AG04450 (cell line): ENCODE results near the gene HIVEP2. TPM values are rescaled to one million over a fixed set of nuclear protein-coding genes. Genes with fewer than 3 reads are reported as not detected.

Source experiments
- CTCF ChIA-PET: fragments of 300-600, 350-600 bp; formaldehyde crosslinking; extraction: SDS; loops from one replicate; lab custom pipeline; 2022; ENCODE audit warnings: antibody characterized with exemption, inconsistent platforms; lab: Charles Lee
- POLR2A ChIA-PET: fragments of 350-600 bp; formaldehyde crosslinking; extraction: SDS; loops from one replicate; lab custom pipeline; 2021; ENCODE audit warnings: antibody characterized with exemption, inconsistent platforms; lab: Yijun Ruan, JAX
- DNase-seq: peaks from one replicate; pipeline ENCODE4 v3.0.0-alpha.2; 2011; ENCODE audit warnings: low read depth, low spot score
- H3K27ac ChIP-seq: one replicate; pipeline ENCODE4 v1.5.1; 2012; ENCODE audit warnings: low read depth, low read length, control low read depth
- H3K27me3 ChIP-seq: one replicate; pipeline ENCODE4 v1.6.0; 2012; ENCODE audit warnings: low read length; ENCODE audit not compliant: control insufficient read depth, insufficient read depth
- H3K4me3 ChIP-seq: 2 replicates; pipeline ENCODE4 v1.5.1; 2011; ENCODE audit warnings: mild to moderate bottlenecking, low read depth, low read length, control low read depth
- H3K9me3 ChIP-seq: 2 replicates; pipeline ENCODE4 v1.5.1; 2012; ENCODE audit warnings: low read length; ENCODE audit not compliant: control insufficient read depth, insufficient read depth
- CTCF ChIP-seq: IDR thresholded peaks from 2 replicates; pipeline ENCODE4 v1.5.1; 2011; ENCODE audit warnings: low read depth, low read length, control low read depth, inconsistent platforms
- polyA plus RNA-seq: library from polyadenylated mRNA; depleted of rRNA; stranded (reverse); fragments of >200 nt; gene quantifications from 2 replicates; pipeline ENCODE4 v1.2.3, GENCODE V29; 2011

Gene HIVEP2
- polyA plus RNA-seq, 1 experiment: 4.9 TPM

GRCh38 chr6:142871910-142872331 is 73.1 kb downstream of the HIVEP2 start:
- H3K9me3 ChIP-seq: no peaks in the 10 kb centered on the region
- H3K27ac ChIP-seq: no peak overlapping the region
- peak; percentile 38 for DNase-seq
- ChIA-PET POLR2A (no interaction called here), CTCF (interaction anchor here (1.0 kb wide), 1 partner anchor 397 kb away, joined by 3 read pairs; no protein-coding TSS in a partner anchor)
- no peak for TF ChIP-seq CTCF
- no peaks in the 10 kb centered on the region for H3K27me3 ChIP-seq
- no peak overlapping the region for H3K4me3 ChIP-seq

- Histone ChIP-seq H3K27ac (no peak overlapping the region), H3K27me3 (no peaks in the 10 kb centered on the region), H3K9me3 (no peaks in the 10 kb centered on the region), H3K4me3 (no peak overlapping the region)
- no peak for TF ChIP-seq CTCF
- ChIA-PET POLR2A (no interaction called here), CTCF (no interaction called here)
- DNase-seq: no peak
Observed at GRCh38 chr6:142870787-142871415, 74.1 kb downstream of the HIVEP2 start.

GRCh38 chr6:142868917-142869316 is 76.1 kb downstream of the HIVEP2 start:
- no peak for DNase-seq
- ChIA-PET POLR2A (no interaction called here), CTCF (interaction anchor here (0.8 kb wide), 1 partner anchor 14 kb away, joined by 3 read pairs; no protein-coding TSS in a partner anchor)
- Histone ChIP-seq H3K27ac (no peak overlapping the region), H3K9me3 (no peaks in the 10 kb centered on the region), H3K4me3 (no peak overlapping the region), H3K27me3 (no peaks in the 10 kb centered on the region)
- TF ChIP-seq CTCF: no peak

GRCh38 chr6:142867988-142868812 is 76.8 kb downstream of the HIVEP2 start:
- no peak for TF ChIP-seq CTCF
- Histone ChIP-seq H3K27me3 (no peaks in the 10 kb centered on the region), H3K27ac (no peak overlapping the region), H3K9me3 (no peaks in the 10 kb centered on the region), H3K4me3 (no peak overlapping the region)
- no peak for DNase-seq
- ChIA-PET POLR2A (no interaction called here), CTCF (interaction anchor here (1.9 kb wide), 1 partner anchor 14 kb away, joined by 4 read pairs; no protein-coding TSS in a partner anchor)

- no peak overlapping the region for H3K27ac ChIP-seq
- ChIA-PET POLR2A (no interaction called here), CTCF (interaction anchor here (1.9 kb wide), 1 partner anchor 15 kb away, joined by 4 read pairs; no protein-coding TSS in a partner anchor)
Observed at GRCh38 chr6:142867355-142867801, 77.6 kb downstream of the HIVEP2 start.

More at GRCh38 chr6:142867355-142867801, 77.6 kb downstream of the HIVEP2 start:
- H3K4me3 ChIP-seq: no peak overlapping the region
- no peaks in the 10 kb centered on the region for H3K9me3 ChIP-seq
- no peak for DNase-seq
- no peaks in the 10 kb centered on the region for H3K27me3 ChIP-seq
- TF ChIP-seq CTCF: no peak
